ENCODE results near the gene ICA1L.

ICA1L gene

GRCh38 chr2:202726070-202726469, 145.5 kb downstream of the ICA1L start:
- no peak for DNase-seq (ENCODE audit: low read depth)
- H3K4me3 ChIP-seq (replicated peaks; ENCODE audit: low read depth, low read length), result no peak overlapping the region
- TF ChIP-seq CTCF (IDR thresholded peaks at IDR 0.05; ENCODE audit: low read length, missing control alignments), result no peak

GRCh38 chr2:202723746-202724145, 147.8 kb downstream of the ICA1L start:
- H3K4me3 ChIP-seq (replicated peaks; ENCODE audit: low read depth, low read length), result no peak overlapping the region
- no peak for TF ChIP-seq CTCF (IDR thresholded peaks at IDR 0.05; ENCODE audit: low read length, missing control alignments)
- DNase-seq (ENCODE audit: low read depth), result no peak
